ENCODE data around the gene TNKS1BP1. TPM values are rescaled to one million over a fixed set of nuclear protein-coding genes. Genes with fewer than 3 reads are reported as not detected.

TNKS1BP1 gene
- total and polyA plus RNA-seq, 7 donors, result 63.9 to 288 (median 80.1) TPM

DNA sequence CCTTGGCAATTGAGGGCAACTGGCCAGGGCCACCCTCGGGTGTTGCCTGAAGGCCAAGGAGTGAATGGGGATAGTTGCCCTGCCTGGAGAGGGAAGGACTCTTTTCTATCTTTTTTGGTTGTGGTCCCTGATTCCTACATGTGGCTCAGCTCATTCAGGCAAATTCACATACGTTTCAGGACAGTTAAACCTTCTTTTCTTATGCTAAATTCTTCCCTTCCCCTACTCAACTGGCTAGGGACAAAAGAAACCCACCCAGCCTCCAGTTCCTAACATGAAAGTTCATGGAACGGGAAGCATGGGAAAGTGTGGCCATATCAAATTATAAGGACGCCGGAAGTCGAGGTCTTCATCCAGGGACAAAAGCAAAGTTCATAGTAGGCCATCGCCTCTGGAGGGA, 61.4 kb downstream of the TNKS1BP1 start:
- no peak for ATAC-seq
- H3K9me3 ChIP-seq, result no peaks in the 10 kb centered on the region
- DNase-seq, result no peak
- no peaks in the 10 kb centered on the region for H3K4me1 ChIP-seq
- H3K27me3 ChIP-seq (ENCODE audit: insufficient read depth in 3 of 3, low read length in 2 of 3), result no peaks in the 10 kb centered on the region
- H3K4me3 ChIP-seq, result no peak overlapping the region
- intact Hi-C loops (cut with DNase I), result no loop called here
- WGBS, 3 donors, result 76 to 80% (median 78%) methylated on average over 7 of the region's 7 CpGs
- H3K27ac ChIP-seq, result no peak overlapping the region
- no peaks in the 10 kb centered on the region for H3K36me3 ChIP-seq (ENCODE audit: insufficient read depth in 1 of 2, low read depth in 1 of 2)
- TF ChIP-seq, protein P1, sequence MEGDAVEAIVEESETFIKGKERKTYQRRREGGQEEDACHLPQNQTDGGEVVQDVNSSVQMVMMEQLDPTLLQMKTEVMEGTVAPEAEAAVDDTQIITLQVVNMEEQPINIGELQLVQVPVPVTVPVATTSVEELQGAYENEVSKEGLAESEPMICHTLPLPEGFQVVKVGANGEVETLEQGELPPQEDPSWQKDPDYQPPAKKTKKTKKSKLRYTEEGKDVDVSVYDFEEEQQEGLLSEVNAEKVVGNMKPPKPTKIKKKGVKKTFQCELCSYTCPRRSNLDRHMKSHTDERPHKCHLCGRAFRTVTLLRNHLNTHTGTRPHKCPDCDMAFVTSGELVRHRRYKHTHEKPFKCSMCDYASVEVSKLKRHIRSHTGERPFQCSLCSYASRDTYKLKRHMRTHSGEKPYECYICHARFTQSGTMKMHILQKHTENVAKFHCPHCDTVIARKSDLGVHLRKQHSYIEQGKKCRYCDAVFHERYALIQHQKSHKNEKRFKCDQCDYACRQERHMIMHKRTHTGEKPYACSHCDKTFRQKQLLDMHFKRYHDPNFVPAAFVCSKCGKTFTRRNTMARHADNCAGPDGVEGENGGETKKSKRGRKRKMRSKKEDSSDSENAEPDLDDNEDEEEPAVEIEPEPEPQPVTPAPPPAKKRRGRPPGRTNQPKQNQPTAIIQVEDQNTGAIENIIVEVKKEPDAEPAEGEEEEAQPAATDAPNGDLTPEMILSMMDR (IDR thresholded peaks at IDR 0.05), result no peak

DNA sequence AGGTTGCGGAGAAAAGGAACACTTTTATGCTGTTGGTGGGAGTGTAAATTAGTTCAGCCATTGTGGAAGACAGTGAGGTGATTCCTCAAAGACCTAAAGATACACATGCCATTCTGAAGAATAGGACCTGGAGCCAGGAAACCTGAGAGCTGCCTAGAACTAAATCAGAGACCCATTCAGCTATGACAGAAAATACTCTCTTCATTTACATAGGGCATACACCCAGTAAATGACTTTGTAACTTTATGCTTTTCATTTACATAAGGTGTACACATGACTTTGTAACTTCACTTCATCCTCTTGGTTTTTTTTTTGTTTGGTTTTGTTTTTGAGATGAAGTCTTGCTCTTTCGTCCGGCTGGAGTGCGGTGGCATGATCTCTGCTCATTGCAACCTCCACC, 62.6 kb downstream of the TNKS1BP1 start:
- Histone ChIP-seq H3K27ac (no peak overlapping the region), H3K9me3 (no peaks in the 10 kb centered on the region), H3K36me3 (ENCODE audit: insufficient read depth in 1 of 2, low read depth in 1 of 2) (no peaks in the 10 kb centered on the region), H3K27me3 (ENCODE audit: insufficient read depth in 3 of 3, low read length in 2 of 3) (no peaks in the 10 kb centered on the region), H3K4me3 (no peak overlapping the region), H3K4me1 (no peaks in the 10 kb centered on the region)
- 67 to 70% (median 67%) methylated on average over 4 of the region's 4 CpGs for WGBS, 3 donors
- intact Hi-C loops (cut with DNase I), result no loop called here
- TF ChIP-seq, protein P1 (IDR thresholded peaks at IDR 0.05), result no peak
- DNase-seq (no peak), ATAC-seq (no peak)

DNA sequence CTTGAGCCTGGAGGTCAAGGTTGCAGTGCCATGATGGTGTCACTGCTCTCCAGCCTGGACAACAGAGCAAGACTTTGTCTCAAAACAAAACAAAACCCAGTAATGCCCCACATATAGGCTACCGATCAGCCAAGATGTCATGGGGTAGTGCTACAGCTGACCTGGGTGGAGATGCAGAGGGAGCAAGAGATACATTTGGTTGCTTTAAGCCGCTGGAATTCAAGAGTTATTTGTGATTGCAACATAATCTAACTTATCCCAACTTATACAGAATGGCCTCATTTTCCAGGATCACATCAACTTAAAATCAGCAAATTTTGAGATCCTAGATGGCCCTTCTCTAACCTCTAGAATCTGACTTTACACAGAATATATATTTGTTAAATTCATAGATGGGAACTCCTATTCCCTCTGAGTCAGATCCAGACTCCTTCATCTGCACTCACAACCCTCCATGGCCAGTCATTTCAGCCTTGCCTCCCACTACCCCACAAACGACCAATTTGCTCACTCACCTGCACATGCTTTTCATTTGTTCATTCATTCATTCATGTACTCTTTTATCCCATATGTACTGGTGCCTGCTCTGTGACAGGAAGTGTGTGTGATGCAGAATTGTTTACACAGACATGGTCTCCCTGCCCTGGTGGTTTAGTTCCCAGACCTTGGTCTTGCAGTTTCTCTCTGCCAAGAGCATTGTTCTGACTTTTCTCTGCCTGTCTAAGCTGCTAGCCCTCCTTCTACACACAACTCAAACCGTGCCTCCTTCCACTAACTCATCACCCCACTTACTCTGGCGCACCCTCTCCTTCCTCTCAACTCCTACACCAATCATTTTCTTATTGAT, 63.6 kb downstream of the TNKS1BP1 start:
- Histone ChIP-seq H3K36me3 (ENCODE audit: insufficient read depth in 1 of 2, low read depth in 1 of 2) (no peaks in the 10 kb centered on the region), H3K4me1 (no peaks in the 10 kb centered on the region)

DNA sequence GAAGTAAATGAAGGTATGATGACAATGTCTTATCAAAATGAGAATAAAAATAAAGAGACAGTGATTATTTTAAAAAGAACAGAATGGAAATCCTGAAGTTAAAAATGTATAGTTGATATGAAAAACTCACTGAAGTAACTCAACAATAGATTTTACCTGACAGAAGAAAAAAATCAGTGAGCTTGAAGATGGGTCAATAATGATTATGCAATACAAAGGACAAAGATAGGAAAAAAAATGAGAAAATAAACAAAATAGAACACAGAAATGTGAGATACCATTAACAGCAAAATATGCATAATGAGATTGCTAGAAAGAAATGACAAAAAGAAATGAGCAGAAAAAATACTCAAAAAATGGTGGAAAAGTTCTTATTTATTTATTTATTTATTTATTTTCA, 68.6 kb downstream of the TNKS1BP1 start:
- no peak overlapping the region for H3K27ac ChIP-seq
- intact Hi-C loops (cut with DNase I), result no loop called here

More for the DNA sequence above, 63.6 kb downstream of the TNKS1BP1 start:
- intact Hi-C loops (cut with DNase I), result no loop called here
- DNase-seq (no peak), ATAC-seq (no peak)
- Histone ChIP-seq H3K27ac (no peak overlapping the region), H3K27me3 (ENCODE audit: insufficient read depth in 3 of 3, low read length in 2 of 3) (no peaks in the 10 kb centered on the region), H3K9me3 (no peaks in the 10 kb centered on the region), H3K4me3 (no peak overlapping the region)
- TF ChIP-seq, protein P1 (IDR thresholded peaks at IDR 0.05), result no peak
- 57 to 59% (median 58%) methylated on average over 5 of the region's 5 CpGs for WGBS, 3 donors

More for the DNA sequence above, 68.6 kb downstream of the TNKS1BP1 start:
- ATAC-seq, result no peak
- H3K9me3 ChIP-seq, result no peaks in the 10 kb centered on the region
- DNase-seq, result no peak
- TF ChIP-seq, protein P1 (IDR thresholded peaks at IDR 0.05), result no peak
- H3K4me1 ChIP-seq, result peaks cover 8% of the 10 kb centered on the region
- peaks cover 0 to 6% (median 2%) of the 10 kb centered on the region in 3 donors for H3K27me3 ChIP-seq (ENCODE audit: insufficient read depth in 3 of 3, low read length in 2 of 3)
- no peak overlapping the region for H3K4me3 ChIP-seq
- H3K36me3 ChIP-seq (ENCODE audit: insufficient read depth in 1 of 2, low read depth in 1 of 2), result no peaks in the 10 kb centered on the region
